HG02973 (cell line): ENCODE data around the gene IMPG2.

ENCODE experiments used
- ATAC-seq: cut with Tn5 transposase; IDR thresholded peaks from one replicate; pipeline ENCODE4 v1.9.1; 2021; ENCODE audit warnings: moderate library complexity; ENCODE audit not compliant: unreplicated experiment

IMPG2 gene

GRCh38 chr3:101189796-101190195, 130.6 kb downstream of the IMPG2 start:
- no peak for ATAC-seq

- ATAC-seq = no peak
Observed at GRCh38 chr3:101189176-101189575, 131.2 kb downstream of the IMPG2 start.

GRCh38 chr3:101185341-101185740, 135.0 kb downstream of the IMPG2 start:
- ATAC-seq = no peak

- no peak for ATAC-seq
Observed at GRCh38 chr3:101184111-101184510, 136.3 kb downstream of the IMPG2 start.

GRCh38 chr3:101183151-101183550, 137.2 kb downstream of the IMPG2 start:
- no peak for ATAC-seq

GRCh38 chr3:101182734-101183133, 137.6 kb downstream of the IMPG2 start:
- no peak for ATAC-seq

GRCh38 chr3:101181801-101182200, 138.6 kb downstream of the IMPG2 start:
- ATAC-seq = no peak

- ATAC-seq = no peak
Observed at GRCh38 chr3:101179637-101180036, 140.7 kb downstream of the IMPG2 start.

- ATAC-seq = no peak
Observed at GRCh38 chr3:101177577-101177976, 142.8 kb downstream of the IMPG2 start.
